OCI-LY7 (cell line): ENCODE results near the gene RBMS1.

Source experiments
- CTCF ChIP-seq: fragments of 200-600 bp; sonication (generic); conservative IDR thresholded peaks from 2 replicates; pipeline ENCODE4 v1.5.1; 2014; ENCODE audit warnings: mild to moderate bottlenecking, antibody characterized with exemption, low read length, moderate library complexity, mixed read lengths
- EZH2phosphoT487 ChIP-seq: fragments of 200-600 bp; sonication (generic); IDR thresholded peaks from 2 replicates; pipeline ENCODE4 v1.6.1; 2018; ENCODE audit warnings: low read depth, borderline replicate concordance, mild to moderate bottlenecking, mixed run types, antibody characterized with exemption, low read length, moderate library complexity, mixed read lengths

- TF ChIP-seq CTCF (no peak), EZH2phosphoT487 (no peak)
Measured at GRCh38 chr2:160336105-160336504, 157.5 kb downstream of the RBMS1 start.
